SW 1271 (cell line): Measurements from ENCODE around the gene NUAK2.

ENCODE experiments used
- DNase-seq, 2 experiments: peaks; one replicate each; lab custom pipeline; 2025; lab: John Stamatoyannopoulos, UW

NUAK2 gene

GRCh38 chr1:205319081-205320018 lies 2.2 kb downstream of the NUAK2 start:
- peak in 1 of 2 experiments; percentile 44 for DNase-seq

DNA sequence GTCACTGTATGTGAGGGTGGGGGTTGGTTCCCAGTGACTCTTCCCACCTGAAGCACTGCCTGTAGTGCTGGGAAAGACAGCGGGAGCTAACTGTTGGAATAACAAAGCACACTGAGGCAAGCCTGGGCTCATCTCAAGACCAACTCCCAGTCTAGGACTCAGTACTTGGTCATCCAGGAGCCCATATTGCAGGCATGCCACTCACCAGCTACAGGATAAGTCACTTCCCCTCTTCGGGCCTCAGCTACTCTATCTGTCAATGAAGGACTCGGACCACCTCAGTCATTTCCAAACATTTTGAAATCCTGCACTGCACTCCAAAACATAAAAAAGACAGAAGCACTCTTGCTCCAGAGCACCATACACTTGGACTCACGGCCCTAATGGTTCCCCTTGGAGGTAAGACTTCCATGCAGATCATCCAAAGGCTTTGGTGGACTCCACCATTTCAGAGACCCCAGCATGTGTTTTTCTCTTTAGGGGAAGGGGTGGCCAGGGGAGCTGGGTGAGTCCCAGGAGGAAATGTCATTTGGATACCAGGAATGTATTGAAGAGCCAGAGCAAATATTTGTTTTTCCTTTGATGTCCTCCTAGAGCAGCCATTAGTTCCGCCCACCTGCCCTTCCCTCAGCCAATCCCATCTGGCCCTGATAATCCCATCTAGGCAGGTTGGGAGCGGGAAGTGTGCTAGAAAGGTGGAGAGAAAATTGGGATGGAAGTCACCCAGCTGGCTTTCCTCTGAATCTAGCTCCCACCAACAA lies 3.1 kb downstream of the NUAK2 start:
- DNase-seq = no peak

GRCh38 chr1:205317311-205317917 lies 4.1 kb downstream of the NUAK2 start:
- no peak for DNase-seq

- DNase-seq = no peak
These were observed 5.4 kb downstream of the NUAK2 start for GRCh38 chr1:205316161-205316566.

GRCh38 chr1:205315008-205315618 lies 6.4 kb downstream of the NUAK2 start:
- no peak for DNase-seq

DNA sequence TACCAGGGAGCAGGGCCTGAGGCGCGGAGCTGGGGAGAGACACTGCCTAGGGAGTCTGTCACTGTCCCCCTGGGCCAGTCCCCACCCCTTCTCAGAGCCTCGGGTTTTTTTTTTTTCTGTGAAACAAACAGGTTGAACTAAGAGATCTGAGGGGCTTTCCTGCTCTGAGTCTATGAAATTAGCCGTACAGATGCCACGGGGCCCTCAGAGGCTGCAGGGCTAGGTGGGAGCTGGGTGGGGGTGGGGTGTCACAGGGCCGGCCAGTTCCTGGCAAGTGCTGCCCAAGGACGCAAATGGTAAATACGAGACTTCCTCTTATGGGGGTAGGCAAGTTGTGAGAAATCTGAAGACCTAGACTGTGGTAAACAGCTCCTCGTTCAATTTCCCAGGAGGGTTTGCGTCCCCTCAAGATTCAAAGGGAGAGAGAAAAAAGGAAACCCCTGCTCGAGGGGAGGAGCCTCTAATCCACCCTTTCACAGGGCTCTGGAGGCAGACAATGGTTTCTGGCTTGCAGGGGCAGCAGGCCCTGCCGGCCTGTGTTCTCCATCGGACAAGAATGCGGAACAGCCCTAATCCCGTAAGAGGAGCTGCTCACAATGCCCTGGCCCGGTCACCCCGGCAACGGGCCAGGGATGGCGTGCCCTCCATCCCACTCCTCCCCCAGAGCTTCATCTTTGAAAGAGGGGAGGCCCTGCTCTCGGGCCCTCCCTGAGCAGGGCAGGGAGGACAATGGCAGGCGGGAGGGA lies 7.8 kb downstream of the NUAK2 start:
- DNase-seq = no peak

DNA sequence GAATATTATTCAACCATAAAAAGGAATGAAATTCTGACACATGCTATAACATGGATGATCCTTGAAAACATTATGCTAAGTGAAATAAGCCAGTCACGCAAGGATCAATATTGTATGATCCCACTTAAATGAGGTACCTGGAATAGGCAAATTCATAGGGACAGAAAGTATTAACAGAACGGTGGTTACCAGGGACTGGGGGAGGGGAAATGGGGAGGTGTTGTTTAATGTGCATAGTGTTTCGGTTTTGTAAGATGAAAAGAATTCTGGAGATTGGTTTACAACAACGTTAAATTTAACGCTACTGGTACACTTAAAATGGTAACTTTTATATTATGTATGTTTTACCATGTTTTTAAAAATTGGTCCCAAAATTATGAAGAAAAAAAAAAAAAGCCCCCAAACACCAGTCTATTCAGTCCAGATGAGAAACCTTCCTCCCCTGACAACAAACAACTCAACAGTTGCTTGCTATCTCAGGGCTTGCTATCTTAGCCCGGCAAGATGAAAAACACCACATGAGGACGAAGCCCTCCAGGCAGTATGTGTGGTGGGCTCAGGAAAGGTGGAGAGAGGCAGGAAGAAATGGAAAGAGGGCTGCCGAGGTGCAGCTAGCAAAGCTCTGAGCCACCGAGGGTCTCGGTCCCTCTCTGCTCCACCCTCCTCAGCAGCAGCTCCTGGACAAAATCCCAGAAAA lies 8.5 kb downstream of the NUAK2 start:
- DNase-seq = no peak

- no peak for DNase-seq
These were observed 10.4 kb downstream of the NUAK2 start for GRCh38 chr1:205310976-205311704.

GRCh38 chr1:205309741-205310140 lies 11.8 kb downstream of the NUAK2 start:
- no peak for DNase-seq

DNA sequence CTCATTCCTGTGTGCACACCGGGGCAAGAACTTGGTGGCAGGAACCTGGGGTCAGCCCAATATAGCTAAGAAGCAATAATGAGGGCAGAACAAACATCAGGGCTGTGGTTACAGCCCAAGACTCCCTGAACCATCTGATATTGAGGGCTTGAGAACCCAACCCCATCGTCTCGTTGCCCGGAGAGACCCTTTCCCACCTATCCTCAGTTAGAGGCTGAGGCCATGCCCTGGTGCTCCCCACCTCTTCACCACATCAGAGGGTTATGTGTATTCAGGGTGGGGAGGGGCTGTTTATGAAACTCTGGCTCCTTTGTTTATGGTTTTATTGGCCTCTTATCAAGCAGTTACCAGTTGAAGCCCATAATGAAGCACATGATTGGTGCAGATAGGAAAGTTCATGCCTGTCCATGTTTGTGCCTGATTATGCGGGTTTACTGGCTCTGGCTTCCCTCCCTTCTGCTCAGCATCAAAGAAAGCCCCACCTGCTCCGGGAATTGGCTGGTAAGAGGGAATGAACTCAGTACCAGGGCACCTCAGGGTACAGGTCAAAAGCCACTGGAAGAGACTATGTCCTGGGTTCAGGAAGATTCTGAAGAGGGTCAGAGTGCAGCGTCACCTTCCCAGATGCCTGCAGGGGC lies 14.5 kb downstream of the NUAK2 start:
- DNase-seq = no peak

- no peak for DNase-seq
These were observed 16.9 kb downstream of the NUAK2 start for GRCh38 chr1:205304695-205305070.

DNA sequence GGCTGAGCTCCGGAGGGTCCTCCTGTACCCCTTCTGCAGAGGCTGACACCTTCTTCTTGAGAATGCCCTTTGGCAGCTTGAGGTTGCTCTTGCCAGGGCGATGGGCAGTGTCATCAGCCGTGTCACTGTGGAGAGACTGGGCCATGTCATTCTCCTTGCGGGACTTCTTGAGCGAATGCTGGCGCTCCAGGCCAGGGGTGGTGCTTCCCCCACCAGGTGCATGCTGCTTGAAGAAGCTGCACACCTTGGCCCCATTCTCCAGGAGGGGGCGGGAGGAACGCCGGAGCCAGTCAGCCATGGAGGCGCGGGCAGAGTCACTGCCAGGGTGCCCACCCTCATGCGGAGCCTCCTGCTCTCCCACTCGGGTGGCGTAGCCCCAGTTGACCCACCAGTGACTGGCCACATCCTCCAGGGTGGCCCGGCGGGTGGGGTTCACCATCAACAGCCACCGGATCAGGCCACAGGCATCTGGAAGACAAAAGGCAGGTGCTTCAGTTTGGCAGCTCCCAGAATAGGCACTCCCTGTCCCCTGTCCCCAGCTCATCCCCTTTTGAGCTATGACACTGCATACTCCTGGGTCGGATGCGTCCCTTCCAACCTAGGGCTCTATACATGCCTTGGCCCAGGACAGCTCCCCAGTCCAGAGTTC lies 17.4 kb downstream of the NUAK2 start:
- no peak for DNase-seq

- DNase-seq = no peak
These were observed 18.2 kb downstream of the NUAK2 start for GRCh38 chr1:205303247-205303888.

GRCh38 chr1:205301842-205302588 lies 19.5 kb downstream of the NUAK2 start:
- DNase-seq = no peak

DNA sequence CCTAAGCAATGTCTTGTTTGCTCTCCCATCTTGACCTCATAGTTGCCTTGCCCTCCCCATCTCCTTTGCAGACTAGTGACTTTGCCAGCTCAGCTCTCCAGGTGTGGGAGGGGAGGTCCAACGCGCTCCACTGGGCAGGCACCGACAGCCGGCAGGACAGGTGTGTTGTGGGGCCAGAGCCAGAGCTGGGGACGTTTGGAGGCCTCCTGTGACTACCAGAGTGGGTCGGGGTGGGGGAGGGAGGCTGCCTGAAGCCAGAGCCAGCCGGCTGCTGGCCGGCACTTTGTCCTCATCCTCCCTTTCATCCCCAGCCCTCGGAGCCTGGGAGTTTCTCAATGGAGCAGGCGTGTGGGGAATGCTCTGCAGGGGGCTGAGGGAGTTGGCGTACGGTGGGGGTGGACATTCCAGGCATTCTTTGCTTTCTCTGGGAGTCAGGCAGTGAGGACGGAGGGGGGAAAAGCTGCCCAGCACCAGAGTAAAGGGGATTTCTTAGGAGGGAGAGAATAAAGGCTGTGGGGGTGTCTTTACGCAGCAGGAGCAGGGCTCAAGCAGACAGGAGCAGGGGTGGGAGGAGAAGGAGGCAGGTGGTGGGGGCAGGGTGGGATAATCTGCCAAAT lies 20.2 kb downstream of the NUAK2 start:
- DNase-seq = peak; percentile 31 to 49

DNA sequence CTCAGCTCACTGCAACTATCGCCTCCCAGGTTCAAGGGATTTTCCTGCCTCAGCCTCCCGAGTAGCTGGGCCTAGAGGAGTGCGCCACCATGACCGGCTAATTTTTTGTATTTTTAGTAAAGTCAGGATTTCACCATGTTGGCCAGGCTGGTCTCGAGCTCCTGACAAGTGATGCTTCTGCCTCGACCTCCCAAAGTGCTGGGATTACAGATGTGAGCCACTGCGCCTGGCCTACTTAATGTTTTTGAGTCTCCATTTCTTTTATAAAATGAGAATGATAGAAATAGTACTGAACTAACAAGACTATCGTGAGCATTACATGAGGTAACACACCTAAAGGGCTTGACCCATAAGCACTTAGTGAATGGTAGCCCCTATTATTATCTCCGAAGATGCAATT lies 21.4 kb downstream of the NUAK2 start:
- no peak for DNase-seq

GRCh38 chr1:205298191-205298994 lies 23.2 kb downstream of the NUAK2 start:
- DNase-seq = peak; percentile 79 to 82
